ENCODE data around the gene CCNL2. TPM values are rescaled to one million over a fixed set of nuclear protein-coding genes. Genes with fewer than 3 reads are reported as not detected.

CCNL2 gene
- total RNA-seq, 4 donors from 2014 or later, result 311 to 362 (median 339) TPM

DNA sequence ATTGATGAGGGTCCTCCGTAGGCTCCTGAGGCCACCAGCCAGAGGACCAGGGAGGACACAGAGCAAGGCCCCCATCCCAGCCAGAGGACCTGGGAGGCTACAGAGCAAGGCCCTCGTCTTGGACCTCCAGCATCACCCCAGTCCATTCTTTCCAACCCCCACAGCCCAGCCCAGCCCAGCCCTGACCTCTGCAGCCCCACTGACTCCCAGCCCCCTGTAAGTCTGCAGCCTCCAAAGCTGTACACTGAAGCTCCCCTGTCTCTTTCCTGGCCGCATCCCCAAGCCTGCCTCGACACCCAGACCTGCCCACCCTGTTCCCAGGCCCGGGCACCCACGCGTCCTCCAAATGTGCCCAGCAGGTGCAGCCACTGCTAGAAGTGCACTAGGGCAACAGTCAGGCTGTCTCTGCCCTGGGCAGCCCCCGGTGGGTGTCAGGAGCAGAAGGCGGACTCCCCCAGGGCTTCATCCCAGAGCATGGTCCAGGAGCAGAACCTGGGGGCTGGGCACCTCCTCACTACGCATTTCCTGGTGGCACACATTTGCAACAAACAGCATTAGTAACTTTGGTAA, 52.0 kb downstream of the CCNL2 start:
- Histone ChIP-seq H3K4me3 (peak overlapping the region; percentile 69 to 86 (median 76)), H3K27me3 (no peaks in the 10 kb centered on the region), H3K27ac (peak overlapping the region; percentile 20 to 91 (median 82)), H3K4me1 (peaks cover 0 to 73% (median 52%) of the 10 kb centered on the region in 4 donors), H3K9me3 (no peaks in the 10 kb centered on the region), H3K36me3 (peaks cover 0 to 2% (median 0%) of the 10 kb centered on the region in 3 donors)
- WGBS, 2 donors, result 59 to 67% methylated on average over 6 to 10 of the region's 10 CpGs
- no peak for DNase-seq (ENCODE audit: low spot score in 2 of 2)
- TF ChIP-seq POLR2A (IDR thresholded peaks at IDR 0.05), result no peak

DNA sequence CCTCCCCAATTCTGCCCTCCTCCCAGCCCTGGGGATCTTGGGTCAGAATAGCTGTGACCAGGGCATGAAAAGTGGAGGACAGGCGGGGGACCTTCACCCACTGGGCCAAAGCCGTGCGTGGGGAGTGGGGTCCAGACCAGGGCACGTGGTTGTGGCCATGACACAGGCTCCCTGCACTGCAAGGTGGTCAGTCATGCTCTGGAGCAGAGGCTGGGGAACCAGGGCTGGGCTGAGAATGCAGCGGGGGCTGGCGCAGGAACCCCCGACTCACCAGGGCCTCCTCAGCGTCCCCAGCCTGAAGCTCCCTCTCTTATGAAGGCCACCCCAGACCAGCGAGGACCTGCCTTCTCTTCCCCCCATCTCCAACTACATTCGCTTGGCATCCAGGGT, 52.6 kb downstream of the CCNL2 start:
- peak overlapping the region in 1 of 4 donors; percentile 1 for H3K4me3 ChIP-seq
- peaks cover 0 to 66% (median 47%) of the 10 kb centered on the region in 4 donors for H3K4me1 ChIP-seq
- TF ChIP-seq EP300 (IDR thresholded peaks at IDR 0.05) (no peak), POLR2A (IDR thresholded peaks at IDR 0.05) (no peak)
- TF ChIP-seq, protein P1, sequence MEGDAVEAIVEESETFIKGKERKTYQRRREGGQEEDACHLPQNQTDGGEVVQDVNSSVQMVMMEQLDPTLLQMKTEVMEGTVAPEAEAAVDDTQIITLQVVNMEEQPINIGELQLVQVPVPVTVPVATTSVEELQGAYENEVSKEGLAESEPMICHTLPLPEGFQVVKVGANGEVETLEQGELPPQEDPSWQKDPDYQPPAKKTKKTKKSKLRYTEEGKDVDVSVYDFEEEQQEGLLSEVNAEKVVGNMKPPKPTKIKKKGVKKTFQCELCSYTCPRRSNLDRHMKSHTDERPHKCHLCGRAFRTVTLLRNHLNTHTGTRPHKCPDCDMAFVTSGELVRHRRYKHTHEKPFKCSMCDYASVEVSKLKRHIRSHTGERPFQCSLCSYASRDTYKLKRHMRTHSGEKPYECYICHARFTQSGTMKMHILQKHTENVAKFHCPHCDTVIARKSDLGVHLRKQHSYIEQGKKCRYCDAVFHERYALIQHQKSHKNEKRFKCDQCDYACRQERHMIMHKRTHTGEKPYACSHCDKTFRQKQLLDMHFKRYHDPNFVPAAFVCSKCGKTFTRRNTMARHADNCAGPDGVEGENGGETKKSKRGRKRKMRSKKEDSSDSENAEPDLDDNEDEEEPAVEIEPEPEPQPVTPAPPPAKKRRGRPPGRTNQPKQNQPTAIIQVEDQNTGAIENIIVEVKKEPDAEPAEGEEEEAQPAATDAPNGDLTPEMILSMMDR (IDR thresholded peaks at IDR 0.05), result no peak
- peaks cover 0 to 8% (median 0%) of the 10 kb centered on the region in 3 donors for H3K36me3 ChIP-seq
- DNase-seq (ENCODE audit: low spot score in 2 of 2), result no peak
- H3K9me3 ChIP-seq, result no peaks in the 10 kb centered on the region
- H3K27ac ChIP-seq, result peak overlapping the region in 3 of 4 donors; percentile 30 to 91 (median 84)
- 81 to 94% methylated on average over 6 to 10 of the region's 10 CpGs for WGBS, 2 donors
- no peaks in the 10 kb centered on the region for H3K27me3 ChIP-seq

DNA sequence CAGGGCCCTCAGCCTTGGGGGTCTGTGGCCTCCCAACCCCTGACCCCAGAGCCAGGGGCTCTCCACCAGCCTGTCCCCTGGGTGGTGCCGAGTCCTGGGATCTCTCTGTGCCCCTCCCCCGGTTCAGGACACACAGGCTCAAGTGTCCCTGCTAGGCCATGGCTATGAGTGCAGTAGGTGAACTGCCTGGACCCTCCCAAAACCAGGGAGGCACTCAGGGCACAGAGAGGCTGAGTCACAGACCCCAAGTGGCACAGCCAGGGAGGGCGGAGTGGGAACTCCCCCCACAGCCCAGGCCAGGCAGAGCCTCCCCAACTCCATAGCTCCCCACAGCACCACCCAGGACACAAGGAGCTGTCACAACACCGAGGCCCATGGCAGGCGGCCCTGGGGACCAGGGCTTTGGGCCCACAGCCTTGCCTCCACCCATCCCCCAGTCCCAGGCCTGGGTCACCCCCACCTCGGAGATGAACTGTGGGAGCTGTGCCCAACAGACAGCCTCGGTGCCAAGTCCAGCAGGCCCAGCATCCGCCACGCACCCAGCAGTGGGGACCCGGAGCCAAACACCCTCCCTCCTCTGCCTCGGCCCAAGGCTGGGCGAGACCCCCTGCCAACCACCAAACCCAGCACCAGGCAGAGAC, 53.2 kb downstream of the CCNL2 start:
- WGBS, 2 donors, result 52 to 68% methylated on average over 6 to 9 of the region's 12 CpGs
- DNase-seq (ENCODE audit: low spot score in 2 of 2), result no peak
- Histone ChIP-seq H3K27ac (peak overlapping the region in 3 of 4 donors; percentile 60 to 91 (median 76)), H3K36me3 (peaks cover 0 to 13% (median 0%) of the 10 kb centered on the region in 3 donors), H3K27me3 (no peaks in the 10 kb centered on the region), H3K4me1 (peaks cover 0 to 63% (median 45%) of the 10 kb centered on the region in 4 donors), H3K9me3 (no peaks in the 10 kb centered on the region), H3K4me3 (peak overlapping the region in 1 of 4 donors; percentile 19)
- TF ChIP-seq POLR2A (IDR thresholded peaks at IDR 0.05) (no peak), EP300 (IDR thresholded peaks at IDR 0.05) (no peak)
- TF ChIP-seq, protein P1 (IDR thresholded peaks at IDR 0.05), result no peak

DNA sequence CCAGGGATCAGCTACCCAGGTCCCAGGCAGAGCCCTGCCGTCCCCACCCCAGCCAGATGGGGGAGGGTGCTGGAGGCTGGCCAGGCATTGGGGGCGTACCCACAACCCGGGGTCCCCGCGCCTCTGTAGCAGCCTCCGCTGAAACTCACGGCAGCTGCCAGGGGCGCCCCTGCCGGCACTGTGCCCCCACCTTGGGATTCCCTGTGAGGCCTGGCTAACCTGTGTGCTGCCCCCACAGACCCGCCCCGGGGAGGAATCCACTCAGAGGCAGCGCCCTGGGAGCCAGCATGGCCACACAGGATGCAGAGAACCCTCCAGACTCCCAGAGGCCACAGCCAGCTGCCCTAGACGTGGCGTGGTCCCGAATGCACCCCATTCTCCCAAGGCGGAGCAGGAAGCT, 53.8 kb downstream of the CCNL2 start:
- H3K27ac ChIP-seq, result peak overlapping the region in 3 of 4 donors; percentile 60 to 91 (median 72)

DNA sequence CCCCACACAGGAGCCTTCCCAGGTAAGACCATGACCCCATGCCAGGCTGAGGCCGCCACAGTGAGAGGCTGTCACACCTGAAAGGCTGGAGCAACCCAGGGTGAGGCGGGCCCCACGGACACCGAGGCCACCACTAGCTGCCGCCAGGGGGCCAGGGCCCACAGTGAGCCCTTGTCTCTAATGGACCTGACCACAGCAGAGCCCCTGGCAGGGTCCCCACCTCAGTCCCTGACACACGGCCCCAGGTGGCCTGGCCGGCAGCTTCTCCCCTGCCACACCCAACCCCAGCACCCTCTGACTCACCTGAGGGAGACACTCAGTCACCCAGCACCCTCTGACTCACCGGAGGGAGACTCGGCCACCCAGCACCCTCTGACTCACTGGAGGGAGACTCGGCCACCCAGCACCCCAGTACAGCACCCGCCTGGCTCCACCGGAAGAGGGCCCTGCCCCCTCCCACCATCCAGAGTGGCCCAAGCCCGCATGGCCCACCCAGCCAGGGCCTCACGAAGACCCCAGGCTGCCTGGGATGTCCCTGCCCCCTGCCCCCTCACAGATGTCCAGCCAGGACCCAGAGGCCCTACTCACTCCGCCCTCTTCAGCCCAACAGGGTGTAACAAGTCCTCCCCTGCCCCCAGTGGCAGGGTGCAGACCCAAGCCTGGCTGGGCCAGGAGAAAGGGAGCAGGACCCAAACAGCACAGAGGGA, 54.3 kb downstream of the CCNL2 start:
- DNase-seq (ENCODE audit: low spot score in 2 of 2), result no peak
- peaks cover 0 to 63% (median 45%) of the 10 kb centered on the region in 4 donors for H3K4me1 ChIP-seq
- H3K9me3 ChIP-seq, result no peaks in the 10 kb centered on the region
- no peaks in the 10 kb centered on the region for H3K27me3 ChIP-seq
- 63 to 80% methylated on average over 3 to 12 of the region's 15 CpGs for WGBS, 2 donors
- TF ChIP-seq, protein P1 (IDR thresholded peaks at IDR 0.05), result peak in 3 of 5 experiments; percentile 13 to 30 (median 20)
- TF ChIP-seq EP300 (IDR thresholded peaks at IDR 0.05), result no peak
- H3K36me3 ChIP-seq, result peaks cover 0 to 25% (median 0%) of the 10 kb centered on the region in 3 donors
- H3K27ac ChIP-seq, result peak overlapping the region in 3 of 4 donors; percentile 60 to 91 (median 72)
- H3K4me3 ChIP-seq, result peak overlapping the region in 1 of 4 donors; percentile 19

More for the DNA sequence above, 53.8 kb downstream of the CCNL2 start:
- DNase-seq (ENCODE audit: low spot score in 2 of 2), result no peak
- Histone ChIP-seq H3K27me3 (no peaks in the 10 kb centered on the region), H3K4me3 (peak overlapping the region in 1 of 4 donors; percentile 19), H3K9me3 (no peaks in the 10 kb centered on the region), H3K4me1 (peaks cover 0 to 63% (median 45%) of the 10 kb centered on the region in 4 donors), H3K36me3 (peaks cover 0 to 19% (median 0%) of the 10 kb centered on the region in 3 donors)
- 27 to 42% methylated on average over 8 to 13 of the region's 16 CpGs for WGBS, 2 donors
- TF ChIP-seq, protein P1 (IDR thresholded peaks at IDR 0.05), result no peak
- TF ChIP-seq POLR2A (IDR thresholded peaks at IDR 0.05), result no peak
